HG02938 (cell line): ENCODE data around the gene SIMC1.

ENCODE experiments used
- ATAC-seq: cut with Tn5 transposase; IDR thresholded peaks from one replicate; pipeline ENCODE4 v1.9.1; 2021; ENCODE audit warnings: mild to moderate bottlenecking, moderate library complexity; ENCODE audit not compliant: unreplicated experiment

SIMC1 gene

DNA sequence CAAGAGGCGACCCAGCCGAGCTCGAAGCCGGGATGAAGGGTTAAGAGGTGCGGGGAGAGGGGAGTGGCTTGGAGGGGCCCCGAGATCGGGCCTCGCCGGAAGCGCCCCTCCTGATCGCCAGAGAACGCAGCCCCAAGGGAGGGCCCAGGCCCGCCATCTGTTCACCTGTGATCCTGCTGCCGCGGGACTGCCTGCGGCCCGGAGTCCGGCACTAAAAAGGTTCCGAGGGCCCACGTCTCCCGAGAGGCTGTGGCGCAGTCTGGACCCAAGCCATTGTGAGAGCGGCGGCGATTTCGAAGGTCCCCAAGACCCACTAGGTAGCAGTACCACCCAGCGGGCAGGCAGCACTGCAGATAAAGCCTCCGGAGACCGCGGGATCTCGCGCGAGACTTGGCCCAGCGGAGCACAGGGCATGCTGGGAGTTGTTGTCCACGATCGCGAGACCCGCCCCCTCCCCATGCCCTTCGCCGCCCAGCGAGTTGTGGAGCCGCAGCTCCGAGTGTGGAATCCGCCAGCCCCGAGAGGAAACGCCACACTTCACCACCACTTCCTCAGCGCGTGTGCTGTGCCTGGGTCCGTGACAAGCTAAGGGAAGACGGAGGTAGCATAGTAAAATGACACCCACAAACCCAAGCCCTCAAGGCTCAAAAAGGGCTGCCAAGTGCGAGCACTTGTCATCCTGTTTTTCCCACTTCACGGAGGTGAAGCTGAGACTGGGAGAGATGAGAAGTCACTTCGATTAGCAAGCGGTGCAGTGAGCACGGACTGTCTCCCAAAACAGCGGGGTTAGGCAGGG is 123.4 kb downstream of the SIMC1 start, which contains the start of gene KIAA1191:
KIAA1191 (minus strand) TSS at position 328 of the 796 bp plus-strand sequence. CDS start 2,256 bp downstream, outside the sequence.
- ATAC-seq = peak; percentile 82

DNA sequence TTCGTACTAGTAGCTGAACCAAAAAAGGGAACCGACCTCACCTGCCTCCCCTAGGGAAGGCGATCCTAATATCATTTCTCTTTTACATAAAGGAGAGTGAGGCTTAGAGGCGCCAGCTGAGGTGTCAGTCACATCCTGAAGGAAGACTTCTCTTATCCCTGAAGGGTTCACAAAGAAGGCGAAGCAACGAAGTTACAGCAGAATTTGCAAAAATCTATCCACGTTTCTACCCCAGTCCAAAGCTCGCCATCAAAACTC is 123.9 kb downstream of the SIMC1 start:
- ATAC-seq = no peak

DNA sequence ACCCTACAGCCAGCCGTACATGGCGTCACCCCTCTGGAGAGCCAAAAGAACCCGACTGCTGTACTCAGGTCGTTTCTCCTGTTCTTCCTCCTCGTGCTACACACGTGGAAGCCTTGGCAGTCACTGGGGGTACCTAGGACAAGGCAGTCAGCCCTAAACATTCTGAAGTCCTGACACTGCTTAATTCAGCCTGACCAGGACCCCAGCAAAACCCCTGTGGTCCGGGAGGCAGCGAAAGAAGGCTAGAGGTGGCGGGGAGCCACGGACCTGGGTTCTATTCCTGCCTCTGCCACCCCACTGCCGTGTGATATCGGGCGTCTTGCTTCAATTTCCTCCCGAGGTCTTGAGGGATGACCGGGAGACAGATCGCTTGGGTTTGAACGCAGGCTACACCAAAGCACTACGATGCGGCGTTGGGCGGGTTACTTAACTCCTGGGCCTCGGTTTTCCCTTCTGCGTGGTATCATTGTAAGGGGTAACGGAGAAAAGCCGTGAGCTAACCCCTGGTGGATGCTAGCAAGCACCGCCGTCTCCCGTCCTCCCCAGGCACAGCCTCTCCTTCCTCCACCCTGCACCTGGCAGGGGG is 126.6 kb downstream of the SIMC1 start:
- ATAC-seq = no peak

DNA sequence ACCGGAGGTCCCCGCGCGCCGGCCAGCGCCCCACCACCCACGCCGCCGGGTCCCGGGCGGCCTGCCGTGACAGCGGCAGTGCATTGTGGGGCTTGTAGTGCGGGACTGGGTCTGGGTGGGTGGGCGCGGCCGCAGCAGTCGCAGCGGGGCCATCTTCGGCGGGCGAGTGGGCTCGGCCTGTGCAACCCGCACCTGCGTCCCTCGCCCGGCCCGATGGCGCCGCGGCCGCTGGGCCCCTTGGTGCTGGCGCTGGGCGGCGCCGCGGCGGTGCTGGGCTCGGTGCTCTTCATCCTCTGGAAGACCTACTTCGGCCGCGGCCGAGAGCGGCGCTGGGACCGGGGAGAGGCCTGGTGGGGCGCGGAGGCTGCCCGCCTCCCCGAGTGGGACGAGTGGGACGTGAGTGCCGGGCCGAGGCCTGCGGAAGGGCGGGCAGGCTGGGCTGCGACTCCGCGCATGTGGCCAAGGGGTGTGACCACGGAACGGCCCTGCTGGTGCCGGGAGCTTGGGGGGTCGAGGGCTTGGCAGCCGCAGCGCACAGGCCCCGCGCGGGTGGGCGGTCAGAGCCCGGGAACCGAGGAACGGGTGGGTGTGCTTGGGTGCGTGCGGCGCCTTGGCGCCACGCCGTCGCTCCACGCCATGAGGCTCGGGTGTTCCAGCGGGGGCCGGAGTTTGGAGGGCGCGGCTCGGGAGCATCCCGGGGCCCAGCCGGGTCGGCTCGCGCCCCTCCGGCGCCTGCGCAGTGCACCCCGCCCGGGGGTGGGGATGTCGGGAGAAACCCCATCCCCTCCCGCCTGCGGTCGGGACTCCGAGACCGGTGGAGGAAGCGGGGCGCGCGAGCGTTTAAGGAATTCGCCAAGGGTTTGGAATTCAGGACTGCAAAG is 127.4 kb downstream of the SIMC1 start, which contains the start of gene ARL10:
ARL10 (plus strand) TSS at position 137 of the 881 bp plus-strand sequence; CDS start at position 214, 77 bp downstream.
- ATAC-seq = no peak

DNA sequence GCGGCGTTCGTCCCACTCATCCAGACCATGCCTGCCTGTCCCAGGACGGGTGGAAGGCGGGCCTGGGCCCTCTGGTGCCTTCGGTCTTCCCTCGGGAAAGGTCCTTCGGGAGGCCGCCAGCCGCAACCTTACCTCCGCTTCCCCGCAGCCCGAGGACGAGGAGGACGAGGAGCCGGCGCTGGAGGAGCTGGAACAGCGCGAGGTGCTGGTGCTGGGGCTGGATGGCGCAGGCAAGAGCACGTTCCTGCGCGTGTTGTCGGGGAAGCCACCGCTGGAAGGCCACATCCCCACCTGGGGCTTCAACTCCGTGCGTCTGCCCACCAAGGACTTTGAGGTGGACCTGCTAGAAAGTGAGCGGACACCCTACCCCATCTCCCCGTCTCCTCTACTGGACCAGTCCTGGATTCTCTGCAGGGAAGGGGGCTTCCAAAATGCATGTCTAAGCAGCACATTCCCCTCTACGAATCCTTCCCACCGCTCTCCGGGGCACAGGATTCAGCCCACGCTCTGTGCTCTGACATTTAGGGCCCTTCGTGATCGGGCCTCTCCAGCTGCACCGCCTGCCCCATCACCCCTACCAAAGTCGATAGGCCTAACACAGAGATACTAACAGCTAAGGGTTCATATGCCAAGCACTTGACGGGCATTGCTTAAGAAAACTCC is 128.1 kb downstream of the SIMC1 start:
- ATAC-seq = no peak

DNA sequence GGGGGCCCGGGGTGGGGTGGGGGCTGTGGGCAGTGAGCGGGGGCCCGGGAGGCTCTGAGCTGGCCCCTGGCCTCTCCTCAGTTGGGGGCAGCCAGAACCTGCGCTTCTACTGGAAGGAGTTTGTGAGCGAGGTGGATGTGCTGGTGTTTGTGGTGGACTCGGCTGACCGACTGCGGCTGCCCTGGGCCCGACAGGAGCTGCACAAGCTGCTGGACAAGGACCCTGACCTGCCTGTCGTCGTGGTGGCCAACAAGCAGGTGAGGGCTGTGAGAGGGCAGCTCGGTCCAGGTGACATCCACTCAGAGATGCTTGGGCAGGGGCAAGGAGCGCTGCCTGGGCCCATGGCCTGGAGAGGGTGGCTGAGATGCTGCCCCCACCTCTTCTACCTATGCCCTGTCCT is 130.5 kb downstream of the SIMC1 start:
- no peak for ATAC-seq

DNA sequence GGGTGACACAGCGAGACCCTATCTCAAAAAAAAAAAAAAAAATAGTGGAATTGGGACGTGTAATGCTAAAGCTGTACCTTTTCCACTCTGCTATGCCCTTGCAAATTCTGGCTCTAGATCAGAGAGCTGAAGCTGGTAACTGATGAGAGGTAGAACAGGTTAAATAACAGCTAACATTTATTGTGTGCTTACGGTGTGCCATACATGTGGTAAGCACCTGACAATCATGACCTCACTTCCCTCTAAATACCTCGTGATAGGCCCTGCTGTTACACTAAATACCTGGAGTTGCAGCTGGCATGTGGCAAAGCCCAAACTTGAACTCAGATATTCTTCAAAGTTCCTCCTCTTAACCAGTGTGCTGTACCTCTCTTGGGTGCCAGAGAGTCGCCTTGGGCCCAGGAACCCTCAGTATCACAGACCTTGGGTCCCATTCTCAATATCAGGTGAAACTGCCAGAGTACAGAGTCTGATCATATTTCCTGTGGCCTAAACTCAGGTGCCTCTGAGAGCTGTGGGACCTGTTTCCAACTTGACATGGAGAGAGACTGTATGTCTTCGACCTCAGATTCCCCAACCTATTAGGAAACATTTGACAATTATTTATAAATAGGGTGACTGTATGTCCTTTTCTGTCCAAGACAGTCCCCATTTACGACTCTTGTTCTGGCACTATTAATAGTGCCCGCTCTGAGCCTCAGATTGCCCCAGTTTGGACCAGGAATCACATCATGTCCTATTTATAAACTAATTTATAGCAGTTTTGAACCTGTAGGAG is 131.9 kb downstream of the SIMC1 start:
- no peak for ATAC-seq

DNA sequence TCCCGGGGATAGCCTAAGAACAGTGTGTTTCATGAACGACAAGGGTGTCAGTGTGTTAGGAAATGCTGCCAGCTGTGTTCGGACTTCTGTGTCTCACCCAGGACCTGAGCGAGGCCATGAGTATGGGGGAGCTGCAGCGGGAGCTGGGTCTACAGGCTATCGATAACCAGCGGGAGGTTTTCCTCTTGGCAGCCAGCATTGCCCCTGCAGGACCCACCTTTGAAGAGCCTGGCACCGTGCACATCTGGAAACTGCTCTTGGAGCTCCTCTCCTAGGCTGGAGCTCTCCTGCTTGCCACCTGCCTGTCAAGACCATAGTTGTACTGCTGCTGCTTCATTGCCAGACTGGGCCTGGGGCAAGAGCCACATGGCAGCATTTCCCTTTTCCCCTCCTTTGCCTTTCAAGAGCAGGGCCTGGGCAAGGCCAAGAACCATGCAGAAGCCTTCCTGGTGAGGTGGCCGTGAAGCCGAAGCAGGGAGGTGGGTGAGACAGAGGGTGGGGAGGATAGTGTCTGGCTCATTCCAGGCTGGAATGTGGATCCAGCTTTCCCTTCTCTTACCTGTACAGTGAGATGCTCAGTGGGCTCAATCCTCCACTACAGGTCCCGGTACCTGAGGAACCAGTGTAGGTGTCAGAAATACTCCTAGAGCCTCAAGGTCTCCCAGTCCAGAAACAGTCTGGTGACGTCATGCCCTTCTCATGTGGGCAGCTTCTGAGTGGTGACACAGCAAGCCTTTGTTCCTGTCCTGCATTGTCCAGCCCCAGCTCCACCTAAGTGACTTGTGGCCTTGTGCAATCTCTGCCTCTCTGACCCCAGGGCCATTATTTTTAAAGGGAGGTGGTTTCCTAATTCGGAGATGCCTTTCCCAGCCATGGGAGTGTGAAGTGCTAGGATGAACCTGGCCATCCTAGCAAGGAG is 133.7 kb downstream of the SIMC1 start:
- no peak for ATAC-seq

DNA sequence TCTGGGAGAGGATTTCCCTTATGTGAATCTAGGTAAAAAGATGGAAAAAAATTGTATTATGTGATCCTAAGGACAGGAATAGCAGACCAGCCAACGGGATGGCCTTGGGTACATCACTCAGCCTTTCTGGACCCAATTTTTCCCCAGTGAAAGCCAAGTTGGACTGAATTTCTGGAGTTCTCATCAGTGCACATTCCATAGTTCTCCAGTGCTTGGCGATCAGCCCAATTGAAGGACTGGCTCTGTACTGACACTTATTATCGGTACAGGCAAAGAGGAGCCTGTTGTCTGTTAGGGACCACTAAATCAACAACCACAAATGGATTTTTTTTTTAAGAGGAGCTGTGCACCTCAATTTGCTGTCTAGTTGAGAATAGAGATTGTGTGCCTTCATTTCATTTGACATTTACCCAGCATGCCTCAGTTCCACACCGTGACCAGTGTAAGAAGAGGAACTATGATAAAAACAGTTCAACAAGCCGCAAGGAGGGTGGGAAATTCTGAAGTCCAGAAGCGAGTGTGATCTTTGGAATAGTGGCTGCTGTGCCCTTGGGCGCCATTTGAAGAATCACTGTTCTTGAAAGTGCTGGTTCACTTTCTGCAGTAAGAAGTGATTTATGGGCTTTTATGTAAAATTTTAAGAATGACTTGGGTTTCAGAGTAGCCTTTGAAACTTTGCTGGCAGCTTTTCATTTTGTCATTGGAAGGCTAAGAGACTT is 135.0 kb downstream of the SIMC1 start:
- no peak for ATAC-seq

DNA sequence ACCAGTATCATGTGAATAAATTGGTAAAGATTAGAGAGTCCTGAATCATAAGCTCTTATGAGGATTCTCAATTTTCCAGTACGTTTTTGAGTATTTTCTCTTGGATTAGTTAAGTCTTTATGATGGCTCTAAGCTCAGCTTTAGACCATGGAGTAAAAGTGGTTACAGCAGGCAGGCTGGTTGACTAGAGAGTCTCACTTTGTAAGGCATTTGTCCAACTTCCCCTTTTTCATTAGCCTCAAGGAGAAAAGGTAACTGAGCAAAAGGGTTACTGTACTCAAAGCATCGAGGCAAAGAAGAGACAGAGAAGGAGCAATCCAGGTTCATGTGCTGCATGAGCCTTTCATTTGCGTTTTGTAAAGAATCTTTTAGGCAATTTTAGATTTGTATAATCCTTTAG is 141.7 kb downstream of the SIMC1 start:
- ATAC-seq = peak; percentile 71

DNA sequence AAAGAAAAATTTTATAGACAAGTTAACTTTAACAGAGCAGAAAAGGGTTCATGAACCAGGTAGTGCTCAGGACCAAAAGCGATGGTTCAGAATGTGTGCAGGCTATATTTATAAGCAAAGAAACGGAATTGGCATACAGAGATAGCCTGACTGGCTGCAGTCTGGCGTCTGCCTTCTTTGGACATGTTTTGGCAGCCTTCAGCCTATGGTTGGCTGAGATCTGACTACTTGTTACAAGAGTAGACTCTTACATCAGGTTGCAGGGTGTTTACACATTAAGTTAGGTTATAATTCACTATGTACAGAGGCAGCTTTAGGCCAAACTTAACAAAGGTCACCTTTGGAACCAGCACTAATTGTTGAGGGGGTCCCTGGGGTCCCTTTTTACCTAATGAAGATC is 143.2 kb downstream of the SIMC1 start:
- ATAC-seq = no peak

DNA sequence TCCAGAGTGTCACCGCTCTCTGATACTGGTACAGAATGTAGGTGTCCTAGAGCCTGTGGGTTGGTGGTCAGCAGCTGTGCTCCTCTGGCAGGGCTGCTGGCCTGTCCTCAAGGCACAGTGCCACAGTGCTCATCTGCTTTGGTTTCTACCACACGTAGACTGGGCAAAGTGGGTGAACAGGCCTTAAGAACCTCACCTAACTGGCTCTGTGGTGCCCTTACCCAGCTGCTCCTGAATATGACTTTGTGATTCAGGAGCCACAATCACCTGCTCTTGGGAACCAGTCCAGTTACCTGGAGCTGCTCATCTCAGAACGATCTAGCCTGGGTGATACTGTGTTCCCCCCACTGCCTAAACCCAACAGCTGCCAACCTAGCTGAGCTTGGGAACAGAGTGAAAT is 143.8 kb downstream of the SIMC1 start:
- no peak for ATAC-seq

DNA sequence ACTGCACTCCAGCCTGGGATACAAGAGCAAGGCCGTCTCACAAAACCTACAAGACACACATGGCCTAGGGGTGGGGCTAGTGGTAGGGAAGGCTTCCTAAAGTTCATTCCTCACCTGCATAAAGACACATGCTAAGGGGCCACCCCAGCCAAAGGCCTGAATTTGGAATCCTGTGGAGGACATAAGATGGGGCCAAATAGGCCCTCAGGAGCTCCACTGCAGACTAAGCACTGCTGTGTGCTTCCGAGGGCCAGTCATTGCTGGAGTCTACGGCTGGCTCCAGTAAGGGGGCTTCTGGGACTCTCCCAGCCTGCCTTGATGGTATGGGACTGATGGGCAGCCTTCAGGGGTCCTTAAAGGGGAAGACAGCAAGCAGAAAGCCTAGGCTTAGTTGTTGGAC is 144.5 kb downstream of the SIMC1 start:
- ATAC-seq = no peak

DNA sequence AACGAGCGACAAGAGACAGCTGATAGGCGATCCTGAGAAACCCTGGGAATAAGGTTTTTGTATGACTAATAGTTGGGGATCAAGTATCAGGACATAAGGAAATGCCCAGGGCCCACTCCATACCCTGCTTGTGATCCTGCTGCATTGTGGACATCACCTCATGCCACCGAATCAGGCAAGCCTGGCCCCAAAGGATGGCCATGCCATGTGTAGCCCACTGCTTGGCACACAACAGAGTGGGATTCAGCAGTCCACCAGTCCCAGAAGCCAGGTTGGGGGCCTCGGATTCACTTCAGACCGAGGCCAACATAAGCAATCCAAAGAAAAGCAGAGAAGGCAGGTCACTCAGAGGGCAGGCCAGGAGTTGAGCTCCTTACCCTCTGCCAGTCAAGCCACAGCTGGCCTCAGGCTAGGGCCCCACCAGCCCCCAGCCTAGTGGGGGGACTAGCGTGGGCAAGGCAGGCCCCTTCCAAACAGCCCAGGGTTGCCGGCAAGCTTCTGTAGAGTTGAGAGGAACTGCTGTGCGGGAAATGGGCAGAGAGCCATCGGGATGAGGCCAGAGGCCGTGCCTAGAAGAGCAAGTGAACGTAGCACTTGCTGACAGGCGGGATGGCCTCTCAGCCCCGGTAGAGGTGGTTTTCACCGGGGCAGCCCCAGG is 145.2 kb downstream of the SIMC1 start:
- ATAC-seq = no peak

DNA sequence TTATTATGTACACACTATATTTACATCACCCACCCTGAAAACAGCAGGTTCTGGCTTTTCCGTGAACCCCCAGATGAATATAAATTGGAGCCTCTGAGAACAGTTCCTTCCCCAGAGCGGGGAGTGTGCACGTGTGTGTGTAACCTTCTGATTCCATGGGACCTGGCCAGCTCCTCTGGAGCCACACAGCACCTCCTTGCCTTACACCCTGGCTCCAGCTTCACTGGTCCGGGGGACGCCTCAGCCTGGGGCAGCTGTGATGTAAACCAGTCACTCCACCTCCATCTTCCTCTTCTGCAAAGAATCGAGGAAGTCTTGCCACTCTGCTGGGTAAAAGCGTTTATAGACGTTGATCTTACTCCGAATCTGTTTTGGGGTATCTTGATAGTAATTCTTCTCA is 145.7 kb downstream of the SIMC1 start:
- no peak for ATAC-seq

DNA sequence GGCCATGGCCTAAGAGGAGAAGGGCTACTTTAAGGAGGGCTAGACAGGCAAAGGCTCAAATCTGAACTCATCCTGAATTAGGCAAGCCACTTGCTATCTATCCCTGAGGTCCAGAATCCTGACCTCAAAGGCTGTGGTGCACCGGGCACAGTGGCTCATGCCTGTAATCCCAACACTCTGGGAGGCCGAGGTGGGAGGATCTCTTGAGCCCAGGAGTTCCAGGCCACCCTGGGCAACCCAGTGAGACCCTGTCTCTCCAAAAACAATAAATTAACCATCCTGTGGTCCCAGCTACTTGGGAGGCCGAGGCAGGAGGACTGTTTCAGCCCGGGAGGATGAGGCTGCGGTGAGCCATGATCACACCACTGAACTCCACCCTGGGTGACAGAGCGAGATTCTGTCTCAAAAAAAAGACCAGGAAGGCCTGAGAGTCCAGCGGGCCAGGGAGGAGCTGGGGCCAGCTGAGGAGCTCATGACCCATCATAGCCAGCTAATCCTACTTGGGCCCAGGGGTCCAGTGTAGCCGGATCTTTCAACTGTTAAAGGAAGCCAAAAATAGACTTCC is 146.2 kb downstream of the SIMC1 start:
- ATAC-seq = no peak

DNA sequence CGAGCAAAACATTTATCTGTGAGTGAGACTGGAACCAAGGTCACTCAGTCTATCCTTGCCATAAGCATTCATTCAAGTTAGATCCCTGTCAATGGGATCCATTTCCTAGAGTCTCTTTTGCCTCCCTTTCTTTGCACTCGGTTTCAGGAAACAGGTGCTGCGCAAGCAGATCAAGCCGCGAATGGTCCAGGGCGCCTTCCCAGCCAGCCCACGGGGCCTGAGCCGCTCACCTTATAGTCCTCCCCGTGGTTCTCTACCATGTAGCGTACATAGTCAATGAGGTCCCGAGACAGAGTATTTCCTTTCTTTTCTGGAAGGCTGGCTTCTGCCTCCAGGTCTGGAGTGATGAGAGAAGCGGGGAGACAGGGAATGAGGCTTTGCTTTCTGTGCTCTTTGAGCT is 146.8 kb downstream of the SIMC1 start:
- no peak for ATAC-seq

DNA sequence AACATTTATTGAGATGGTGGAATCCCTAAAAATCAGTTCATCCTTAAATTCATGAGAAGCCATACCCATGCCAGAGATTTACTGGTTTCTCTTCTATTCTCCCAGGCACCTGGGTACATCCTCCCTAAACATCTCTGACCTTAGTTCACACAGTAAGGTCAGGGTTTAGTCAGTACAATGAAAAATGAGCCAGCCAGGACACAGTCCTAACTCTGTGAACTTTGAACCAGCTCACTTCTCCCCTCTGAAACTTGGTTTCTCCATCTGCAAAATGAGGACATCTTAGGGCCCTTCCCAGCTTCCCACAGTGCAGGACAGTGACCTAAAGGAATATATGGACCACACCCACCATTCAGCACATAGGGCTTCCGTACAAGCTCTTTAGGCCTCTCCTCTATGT is 148.3 kb downstream of the SIMC1 start:
- ATAC-seq = no peak
